CD4-positive, alpha-beta T cell treated with Interleukin-2 at 100 ng/mL for 4 hours (primary cell): ENCODE results near the gene HPS6.

Experiments used
- DNase-seq: peaks from one replicate; pipeline ENCODE4 v3.0.0-alpha.2; 2020; ENCODE audit warnings: low spot score

Gene HPS6

DNA sequence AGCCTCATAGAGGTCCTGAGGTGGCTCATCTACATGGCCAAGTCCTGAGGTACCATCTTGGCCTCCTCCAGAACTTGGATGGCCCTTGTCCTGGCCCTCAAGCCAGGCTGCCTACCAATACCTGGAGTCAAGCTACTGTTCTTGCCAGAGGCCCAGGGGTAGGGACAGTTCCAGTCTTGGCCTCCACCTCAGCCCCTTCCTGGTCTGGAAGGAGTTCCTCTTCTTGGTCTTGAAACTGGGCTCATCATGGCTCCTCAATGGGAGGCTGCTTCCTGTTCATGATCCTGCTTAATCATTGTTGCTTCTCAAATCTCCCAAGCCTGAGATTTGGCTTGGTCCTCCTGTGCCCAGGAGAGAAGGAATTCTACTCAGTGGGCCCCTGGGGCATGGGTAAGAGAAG is 3.9 kb downstream of the HPS6 start:
- no peak for DNase-seq

DNA sequence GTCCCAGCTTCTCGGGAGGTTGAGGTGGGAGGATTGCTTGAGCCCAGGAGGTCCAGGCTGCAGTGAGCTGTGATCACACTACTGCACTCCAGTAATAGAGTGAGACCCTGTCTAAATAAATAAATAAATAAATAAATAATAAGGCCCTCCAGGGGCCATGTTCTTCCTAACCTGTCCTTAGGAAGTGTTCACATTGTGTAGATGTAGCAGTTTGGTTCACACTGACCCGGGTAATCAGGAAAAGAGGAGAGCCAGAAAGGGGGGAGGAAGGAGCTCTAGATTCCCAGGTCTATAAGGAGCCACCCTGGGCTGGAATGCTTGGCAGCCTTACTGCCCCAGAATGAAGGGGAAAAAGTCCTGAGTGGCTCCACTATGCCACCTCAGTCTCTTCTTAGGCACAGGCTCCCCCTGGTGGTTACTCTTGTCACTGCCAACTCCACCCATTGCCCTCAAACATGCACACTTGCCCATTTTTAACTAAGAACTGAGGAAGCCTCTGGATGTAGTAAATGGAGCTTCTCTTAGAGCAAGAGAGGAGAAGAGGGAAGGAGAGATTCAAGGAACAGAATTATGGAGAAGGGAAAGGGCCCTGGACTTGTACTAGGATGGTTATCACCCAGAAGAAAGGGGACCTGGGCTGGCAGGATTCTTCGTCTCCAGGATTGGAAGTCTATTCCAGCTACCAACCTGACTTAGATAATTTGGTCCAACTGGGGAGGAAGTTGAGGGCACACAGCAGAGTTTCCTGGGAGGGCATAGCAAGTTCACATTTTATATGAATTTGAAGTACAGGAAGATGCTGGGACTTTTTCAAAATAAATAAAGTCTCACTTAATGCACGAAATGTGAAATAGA is 7.8 kb downstream of the HPS6 start:
- DNase-seq = peak; percentile 86

DNA sequence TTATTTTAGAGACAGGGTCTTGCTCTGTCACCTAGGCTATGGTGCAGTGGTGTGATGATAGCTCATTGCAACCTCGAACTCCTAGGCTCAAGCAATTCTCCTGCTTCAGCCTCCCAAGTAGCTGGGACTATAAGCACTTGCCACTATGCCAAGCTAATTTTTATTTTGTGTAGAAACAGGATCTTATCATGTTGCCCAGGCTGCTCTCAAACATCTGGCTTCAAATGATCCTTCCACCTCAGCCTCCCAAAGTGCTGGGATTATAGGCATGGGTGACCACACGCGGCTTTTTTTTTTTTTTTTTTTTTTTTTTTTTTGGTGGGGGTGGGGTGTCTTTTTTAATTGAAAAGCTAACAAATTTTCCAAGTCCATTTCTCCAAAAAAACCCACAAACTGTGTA is 18.4 kb downstream of the HPS6 start:
- no peak for DNase-seq

DNA sequence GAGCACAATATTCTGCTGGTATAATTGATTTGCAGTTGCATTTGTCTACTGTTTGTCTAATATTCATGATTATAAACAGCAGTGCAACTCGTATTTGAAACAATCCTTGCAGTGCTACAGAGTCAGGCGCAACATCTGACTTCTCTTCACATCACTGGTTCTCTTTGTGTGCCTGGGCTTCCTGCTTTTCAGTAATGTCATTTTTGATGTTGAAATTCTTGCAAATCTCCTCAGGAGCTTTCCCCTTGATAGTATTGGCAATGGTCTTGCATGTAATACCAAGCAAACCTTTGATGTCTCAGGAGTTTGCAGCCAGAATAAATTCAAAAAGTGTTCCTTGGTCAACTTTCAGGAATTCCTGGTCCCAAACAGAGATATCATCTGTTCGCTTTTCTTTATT is 20.2 kb downstream of the HPS6 start:
- no peak for DNase-seq

DNA sequence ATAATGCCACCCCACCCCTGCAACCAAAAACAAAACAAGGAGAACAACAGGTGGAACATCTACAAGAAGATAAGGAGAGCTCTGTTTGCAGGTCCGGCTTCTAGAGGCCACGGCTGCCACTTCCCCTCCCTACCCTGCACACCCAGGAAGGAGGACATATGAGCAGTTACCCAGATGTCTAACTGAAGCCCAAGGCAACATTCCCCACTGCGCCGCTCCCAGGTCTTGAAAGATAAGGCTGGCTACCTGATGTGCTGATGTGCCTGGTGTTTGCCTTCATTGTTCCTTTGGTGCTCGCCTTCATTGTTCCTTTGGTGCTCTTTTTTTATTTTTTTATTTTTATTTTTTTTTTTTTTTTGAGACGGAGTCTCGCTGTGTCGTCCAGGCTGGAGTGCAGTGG is 21.0 kb downstream of the HPS6 start:
- no peak for DNase-seq

DNA sequence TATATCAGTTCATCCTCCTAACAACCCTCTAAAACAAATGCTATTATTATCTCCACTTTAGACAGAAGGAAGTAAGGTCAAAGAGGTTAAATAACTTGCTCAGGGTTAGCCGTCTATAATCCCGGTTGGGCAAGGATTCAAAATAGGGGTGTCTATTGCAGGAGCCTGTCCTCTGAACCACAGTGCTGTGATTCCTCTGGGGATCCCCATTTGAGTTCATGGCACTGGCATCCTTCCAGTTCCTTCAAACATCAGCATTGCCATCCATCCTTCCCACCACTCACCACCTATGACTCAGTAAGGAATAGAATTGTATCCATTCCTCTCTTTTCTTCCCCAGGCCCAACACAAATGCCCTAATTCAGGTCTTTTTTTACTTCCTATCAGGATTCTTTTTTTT is 25.6 kb downstream of the HPS6 start:
- no peak for DNase-seq

DNA sequence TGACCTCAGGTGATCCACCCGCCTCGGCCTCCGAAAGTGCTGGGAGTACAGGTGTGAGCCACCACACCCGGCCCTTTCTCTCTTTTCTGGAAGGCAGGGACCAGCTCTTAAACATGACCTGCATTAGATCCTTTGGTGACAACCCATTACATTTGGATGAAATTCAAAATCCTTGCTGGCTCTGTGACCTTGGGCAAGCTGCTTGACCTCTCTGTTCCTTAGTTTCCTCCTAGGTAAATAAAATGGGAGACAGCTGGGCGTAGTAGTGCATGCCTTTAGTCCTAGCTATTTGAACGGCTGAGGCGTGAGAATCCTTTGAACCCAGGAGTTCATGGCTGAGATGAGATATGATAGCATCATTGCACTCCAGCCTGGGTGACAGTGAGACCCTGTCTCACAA is 31.3 kb downstream of the HPS6 start:
- DNase-seq = no peak

DNA sequence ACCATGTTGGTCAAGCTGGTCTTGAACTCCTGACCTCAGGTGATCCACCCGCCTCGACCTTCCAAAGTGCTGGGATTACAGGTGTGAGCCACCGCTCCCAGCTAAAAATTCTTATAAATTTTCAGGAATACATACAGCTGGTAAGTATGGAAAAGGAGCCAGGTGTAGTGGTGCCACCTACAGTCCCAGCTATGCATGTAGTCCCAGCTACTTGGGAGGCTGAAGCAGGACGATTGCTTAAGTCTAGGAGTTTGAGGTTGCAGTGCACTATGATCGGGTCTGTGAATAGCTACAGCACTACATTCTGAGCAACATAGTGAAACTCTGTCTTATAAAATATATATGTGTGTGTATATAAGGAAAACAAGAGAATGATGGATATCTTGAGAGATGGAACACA is 36.0 kb downstream of the HPS6 start:
- no peak for DNase-seq

DNA sequence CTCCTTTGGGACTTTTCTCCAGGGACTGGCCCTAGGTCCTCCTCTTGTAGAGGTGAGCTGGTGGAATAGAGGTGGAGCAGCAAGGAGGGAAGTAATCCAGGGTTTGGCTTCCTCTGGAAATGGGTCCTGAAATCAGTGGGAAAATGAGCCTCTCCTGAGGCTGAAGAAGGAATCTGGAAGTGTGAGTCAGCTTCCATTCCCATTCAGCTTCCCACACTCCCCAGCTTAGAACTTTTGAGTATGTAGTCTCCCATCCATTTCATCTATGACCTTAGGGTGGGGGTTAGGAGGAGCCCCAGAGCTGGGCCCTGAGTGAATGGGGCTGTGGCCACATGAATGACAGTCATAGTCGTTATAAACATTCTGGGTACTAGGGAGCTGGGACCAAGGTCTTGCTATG is 37.3 kb downstream of the HPS6 start:
- no peak for DNase-seq

DNA sequence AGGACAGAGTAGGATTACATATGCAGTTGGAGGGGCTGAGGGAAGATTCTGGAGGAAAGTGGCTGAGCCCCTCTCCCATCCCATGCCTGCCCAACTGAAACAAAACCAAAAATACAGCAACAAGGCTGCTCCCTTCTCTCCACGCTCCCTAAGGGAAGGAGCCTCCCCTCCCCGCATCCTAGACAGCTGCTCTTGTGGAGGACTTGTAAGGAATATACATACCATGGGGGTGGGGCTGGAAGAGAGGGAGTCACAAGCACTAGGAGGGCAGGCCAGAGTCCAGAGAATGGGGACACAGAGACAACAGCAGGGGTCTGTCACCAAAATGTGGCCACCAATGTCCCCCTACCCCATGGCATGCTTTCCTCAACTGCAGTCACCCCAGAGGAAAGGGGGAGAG is 41.8 kb downstream of the HPS6 start:
- DNase-seq = no peak

DNA sequence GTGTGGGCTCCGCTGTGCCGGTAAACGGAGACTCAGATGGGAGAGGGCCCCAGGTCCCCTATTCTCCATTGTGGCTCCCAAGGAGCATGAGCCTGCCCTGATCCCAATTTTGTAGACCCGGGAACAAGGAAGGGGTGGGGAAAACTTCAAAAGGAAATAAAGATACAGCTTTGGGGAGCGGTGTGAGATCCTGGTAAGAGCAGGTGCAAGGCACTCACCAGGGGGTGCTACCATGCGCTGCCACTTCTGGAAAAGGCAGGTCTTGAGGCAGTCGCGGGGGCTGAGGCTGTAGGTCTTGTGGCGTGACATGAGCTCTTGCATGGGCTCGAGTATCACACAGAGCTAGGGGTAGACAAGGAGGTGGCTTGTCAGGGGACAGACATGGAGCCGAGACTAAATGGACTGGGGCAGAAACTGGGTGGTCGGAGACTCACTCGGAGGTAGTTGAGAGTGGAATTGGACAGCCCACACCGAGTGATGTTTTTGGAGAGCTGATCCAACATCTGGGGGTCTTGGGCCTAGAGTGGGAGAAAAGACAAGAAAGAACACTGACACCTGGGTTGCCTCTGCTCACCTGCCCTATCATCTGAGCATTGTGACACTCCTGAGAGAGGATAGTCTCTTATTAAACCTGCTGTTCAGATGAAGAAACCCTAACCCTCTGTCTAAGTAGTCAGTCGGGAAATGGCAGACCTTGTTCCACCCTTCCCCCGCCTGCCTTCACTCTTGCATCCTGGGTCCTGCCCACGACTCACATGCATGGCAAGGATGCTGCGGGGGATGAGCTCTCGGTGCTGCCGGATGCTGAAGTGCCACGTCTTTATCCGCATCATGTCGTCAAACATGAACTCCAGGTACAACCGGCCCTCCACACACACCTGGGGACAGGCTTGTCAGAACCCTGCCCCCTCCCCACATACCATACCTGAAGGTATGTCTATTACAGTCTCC is 44.3 kb downstream of the HPS6 start:
- DNase-seq = no peak

DNA sequence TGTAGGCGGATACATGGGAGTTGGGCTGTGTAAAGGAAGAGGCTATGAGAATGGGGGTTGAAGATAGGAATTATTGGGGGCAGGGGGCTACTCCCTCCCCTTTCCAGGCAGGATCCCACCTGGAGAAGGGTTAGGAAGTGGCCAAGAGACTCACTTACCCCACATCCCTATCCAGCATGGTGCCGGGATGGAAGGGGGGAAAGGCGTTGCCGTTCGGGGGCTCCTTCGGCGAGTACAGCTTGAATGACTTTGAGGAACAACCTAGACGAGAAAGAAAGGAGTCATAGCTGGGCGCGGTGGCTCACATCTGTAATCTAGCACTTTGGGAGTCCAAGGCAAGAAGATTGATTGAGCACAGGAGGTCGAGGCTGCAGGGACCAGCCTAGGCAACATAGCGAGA is 46.1 kb downstream of the HPS6 start:
- DNase-seq = no peak

DNA sequence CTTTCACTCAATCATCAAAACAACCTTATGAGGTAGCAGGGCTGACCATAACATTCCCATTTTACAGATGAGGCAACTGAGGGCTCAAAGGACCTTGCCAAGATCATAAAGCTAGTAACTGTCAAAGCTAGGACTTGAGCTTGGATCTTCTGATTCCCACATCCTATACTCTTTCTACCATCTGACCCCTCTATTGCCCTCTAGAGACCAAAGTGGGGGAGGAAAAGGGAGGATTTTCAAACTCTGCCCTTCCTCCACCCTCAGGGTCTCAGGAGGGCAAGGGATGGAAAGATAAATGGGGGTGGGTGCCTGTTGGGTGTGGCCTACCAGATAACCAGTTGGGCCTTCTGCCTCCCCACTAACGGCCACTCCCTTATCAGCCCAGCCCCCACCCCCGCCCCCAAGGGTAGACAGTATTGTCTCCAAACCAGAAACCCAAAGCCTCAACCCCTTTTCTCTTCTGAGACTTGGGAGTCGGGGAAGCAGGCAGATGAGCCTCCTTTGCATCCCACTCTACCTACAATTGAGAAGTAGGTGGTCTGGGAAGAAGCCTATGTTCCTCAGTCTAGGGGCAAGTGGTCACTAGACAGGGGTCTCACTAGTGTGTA is 47.2 kb downstream of the HPS6 start:
- DNase-seq = no peak

DNA sequence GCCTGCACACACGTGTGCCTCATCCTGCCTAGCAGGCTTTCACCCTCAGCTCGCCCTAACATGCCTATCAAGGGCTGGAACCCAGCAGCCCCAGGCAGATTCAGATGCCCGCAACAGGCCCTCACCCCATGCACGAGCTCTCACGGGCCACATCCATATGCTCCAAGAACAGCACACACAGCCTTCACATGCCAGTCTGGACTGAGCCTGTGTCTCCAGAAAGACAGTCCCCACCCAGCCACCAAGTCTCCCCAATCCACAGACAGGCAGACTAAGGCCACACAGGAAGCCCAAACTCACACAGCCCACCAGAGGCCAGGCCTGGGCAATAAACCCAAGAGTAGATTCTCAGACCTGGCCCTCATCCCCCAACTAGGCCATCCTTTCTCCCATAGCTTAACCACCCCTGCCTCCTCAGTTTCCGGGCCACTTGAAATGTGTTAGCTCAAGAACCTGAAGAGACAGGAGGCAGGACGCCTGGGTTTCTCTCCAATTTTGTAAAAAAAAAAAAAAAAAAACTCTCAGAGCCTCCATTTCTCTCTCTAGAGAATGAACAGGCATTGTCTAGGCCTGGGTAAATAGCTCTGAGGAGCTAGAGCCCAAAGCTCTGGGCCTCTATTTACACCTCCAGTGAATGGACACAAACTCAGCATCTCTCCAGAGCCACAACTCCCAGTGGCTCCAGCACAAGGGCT is 48.3 kb downstream of the HPS6 start:
- no peak for DNase-seq

DNA sequence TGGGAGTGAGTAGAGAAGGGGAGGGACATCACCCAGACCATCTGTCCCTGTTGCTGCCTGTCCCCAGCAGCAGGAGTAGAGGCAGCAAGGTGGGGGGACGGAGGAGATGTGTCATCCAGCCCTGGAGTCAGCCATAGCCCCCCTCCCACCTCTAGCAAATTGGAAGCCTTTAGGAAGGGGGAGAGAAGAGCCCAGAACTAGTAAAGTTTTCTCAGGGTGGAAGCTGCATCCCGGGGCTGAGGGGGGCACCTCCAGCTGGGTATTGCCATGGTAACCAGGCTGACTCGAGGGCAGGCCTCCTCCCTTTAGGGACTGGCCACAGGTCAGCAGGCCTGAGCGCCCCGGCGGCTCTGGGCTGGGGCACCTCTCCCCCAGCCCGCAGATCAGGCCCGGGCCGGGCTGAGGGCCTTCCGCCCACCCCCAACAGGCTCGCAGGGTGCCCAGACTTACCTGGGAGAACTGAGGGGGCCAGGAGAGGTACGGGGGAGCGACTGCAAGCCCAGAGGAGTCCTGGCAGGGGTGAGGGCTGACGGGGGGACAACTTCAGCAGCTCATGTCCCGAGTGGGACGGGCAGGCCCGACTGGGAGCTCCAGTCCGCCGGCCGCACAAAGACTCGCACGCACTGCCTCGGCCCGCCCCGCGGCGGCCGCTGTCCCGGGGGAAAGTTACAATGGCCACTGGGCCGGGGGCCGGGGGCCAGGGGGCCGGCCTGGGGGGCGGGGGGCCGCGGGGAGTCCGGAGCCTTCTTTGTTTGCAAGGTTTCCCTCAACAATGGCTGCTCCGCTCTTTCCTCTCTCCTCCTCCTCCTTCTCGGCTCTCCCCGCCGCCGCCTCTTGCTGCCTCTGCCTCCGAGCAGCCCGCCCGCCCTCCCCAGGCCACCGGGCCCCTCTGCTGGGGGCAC is 49.1 kb downstream of the HPS6 start:
- no peak for DNase-seq

DNA sequence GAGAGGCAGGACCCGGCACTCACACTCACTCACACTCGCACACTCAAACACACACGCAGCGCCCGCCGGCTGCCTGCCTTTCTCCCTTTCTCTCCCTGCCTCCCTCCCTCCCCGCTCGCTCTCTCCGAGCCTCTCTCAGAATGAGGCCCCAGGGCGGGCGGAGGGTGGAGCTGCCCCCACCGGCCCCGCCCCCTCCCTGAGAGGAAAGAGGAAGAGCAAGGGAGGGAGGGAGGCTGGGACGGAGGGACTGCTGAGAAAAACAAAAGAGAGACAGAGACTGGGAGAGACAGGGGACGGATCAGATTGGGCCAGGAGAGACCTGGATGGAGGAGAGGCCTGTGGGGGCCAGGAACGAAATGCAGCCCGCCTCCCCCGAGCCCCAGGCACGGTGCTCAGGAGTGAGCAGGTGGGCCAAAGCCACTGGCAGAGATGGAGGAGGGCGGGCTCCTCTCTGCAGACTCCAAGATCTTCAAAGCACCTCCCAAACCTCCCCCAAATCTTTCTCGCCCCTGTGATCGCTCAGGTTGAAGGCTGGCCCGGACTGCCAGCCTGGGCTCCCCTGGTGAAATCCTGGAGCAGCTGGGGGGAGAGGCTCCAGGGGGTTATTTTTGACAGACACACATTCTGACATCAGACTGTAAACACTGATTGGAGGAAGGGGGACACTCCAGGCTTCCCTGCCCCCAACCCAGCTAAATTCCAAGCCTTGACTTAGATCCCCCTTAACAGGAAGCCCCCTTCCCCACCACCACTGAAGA is 49.9 kb downstream of the HPS6 start:
- DNase-seq = peak; percentile 78

DNA sequence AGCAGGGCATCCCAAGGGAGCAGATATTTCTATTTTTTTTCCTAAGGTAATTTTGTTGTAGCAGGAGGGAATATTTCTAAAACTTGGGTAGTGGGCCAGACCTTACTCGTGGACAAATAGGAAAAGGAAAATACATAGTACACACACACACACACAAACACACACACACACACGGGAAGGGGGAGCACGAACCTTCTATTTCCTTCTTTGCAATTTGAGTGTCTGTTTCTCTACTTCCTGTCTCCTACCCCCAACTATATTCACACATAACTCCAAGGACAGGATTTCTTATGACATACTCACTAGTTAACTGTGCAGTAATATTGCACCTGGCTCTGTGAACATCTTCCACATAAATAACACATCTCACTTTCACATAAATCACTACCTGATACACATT is 50.6 kb downstream of the HPS6 start:
- no peak for DNase-seq

DNA sequence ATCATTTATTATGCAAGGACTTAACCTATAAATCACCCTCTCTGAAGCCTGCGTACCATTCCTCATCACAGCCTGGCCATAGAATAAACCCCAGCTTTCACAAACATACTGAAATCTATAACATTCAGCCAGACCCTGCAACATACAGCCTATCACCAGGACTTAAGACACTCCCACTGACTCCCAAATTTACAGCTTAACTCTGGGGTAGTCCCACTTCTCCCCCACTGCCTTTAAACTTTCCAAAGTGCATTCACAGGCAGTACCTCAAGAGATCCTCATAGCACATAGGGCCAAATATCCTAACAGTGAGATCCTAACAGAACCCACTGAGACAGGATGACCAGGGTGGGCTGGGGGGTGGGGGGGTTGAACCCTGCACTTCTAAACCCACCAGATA is 51.5 kb downstream of the HPS6 start:
- no peak for DNase-seq
